RKO (cell line): ENCODE measurements around the gene ABCA7.

ENCODE experiments used
- DNase-seq: peaks from one replicate; pipeline ENCODE4 v3.0.0-alpha.2; 2016; ENCODE audit warnings: low spot score

ABCA7 gene

DNA sequence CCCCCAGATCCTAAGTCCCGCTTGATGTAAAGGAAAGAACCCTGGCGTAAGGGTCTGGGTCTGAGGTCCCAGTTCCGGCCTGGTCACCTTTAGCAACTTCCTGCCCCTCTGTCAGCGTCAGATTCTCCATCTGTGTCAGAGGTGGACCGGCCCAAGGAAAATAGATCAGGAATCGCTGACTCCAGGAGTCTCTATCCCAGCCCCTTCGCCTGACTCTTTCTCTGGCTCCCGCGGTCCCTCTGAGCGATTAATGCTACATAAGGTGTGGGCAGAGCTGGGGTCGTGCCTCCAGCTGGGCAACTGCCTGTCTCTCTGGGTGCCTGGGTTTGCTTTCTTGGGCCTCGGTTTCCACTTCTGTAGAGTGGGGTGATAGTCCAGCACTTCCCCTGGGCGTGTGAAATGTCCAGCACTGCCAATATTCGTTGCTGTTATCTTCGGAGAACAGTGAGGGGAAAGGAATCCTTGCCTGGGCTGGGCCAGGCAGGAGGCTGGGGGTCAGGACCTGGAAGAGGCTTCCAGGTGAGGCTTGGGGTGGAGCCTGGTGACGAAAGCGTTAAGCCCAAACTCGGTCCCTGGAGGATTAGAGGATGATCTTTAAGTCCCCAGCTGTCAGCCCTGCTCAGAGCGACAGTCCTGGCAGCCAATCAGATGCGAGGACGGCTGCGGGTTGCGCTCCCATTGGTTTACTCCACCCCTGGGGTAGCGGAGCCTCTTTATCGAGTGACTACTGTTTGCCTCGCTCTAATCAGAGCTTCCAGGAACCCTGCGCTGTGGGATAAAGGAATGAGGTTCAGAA lies 767 bp downstream of the ABCA7 start:
- peak; percentile 93 for DNase-seq

DNA sequence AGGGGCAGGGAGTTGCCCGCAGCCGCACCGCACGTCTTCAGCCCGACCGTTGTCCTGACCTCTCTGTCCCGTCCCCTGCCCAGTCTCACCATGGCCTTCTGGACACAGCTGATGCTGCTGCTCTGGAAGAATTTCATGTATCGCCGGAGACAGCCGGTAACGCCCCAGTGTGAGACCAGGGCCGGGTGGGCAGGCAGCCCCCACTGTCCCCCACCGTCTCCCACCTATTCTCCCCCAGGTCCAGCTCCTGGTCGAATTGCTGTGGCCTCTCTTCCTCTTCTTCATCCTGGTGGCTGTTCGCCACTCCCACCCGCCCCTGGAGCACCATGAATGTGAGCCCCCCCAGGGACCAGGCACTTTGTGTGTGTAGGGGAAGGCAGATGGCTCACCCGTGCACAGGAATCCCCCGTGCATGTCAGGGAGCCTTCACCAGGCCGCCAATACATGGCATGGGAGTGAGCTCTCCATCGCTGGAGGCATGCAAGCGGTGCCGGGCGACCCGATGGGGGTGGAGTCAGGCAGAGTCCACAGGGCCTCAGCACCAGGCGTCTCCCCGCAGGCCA lies 1.4 kb downstream of the ABCA7 start:
- DNase-seq: no peak

DNA sequence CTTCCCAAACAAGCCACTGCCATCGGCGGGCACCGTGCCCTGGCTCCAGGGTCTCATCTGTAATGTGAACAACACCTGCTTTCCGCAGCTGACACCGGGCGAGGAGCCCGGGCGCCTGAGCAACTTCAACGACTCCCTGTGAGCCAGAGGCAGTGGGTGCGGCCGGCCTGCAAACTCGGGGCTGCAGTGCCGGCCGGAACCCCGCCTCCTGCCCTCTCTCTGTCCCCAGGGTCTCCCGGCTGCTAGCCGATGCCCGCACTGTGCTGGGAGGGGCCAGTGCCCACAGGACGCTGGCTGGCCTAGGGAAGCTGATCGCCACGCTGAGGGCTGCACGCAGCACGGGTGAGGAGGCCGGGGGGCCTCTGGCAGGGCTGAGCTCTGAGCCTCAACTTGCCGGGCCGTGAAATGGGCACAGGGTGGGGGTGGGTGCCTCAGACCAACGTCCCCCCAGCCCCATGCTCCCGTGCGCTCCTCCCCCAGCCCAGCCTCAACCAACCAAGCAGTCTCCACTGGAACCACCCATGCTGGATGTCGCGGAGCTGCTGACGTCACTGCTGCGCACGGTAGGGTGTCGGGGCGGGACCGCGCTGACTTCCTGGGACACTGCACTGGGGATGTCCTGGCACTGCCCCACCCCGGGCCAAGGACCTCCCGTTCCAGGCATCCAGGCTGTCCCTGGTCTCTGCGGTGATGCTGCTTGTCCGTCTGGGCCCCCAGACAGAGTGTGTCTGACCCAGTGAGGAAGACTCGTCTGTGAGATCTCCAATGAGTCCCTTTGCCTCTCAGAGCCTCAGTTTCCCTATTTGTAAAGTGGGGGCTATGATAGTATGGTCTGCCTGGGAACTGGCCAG lies 2.2 kb downstream of the ABCA7 start:
- DNase-seq: no peak

DNA sequence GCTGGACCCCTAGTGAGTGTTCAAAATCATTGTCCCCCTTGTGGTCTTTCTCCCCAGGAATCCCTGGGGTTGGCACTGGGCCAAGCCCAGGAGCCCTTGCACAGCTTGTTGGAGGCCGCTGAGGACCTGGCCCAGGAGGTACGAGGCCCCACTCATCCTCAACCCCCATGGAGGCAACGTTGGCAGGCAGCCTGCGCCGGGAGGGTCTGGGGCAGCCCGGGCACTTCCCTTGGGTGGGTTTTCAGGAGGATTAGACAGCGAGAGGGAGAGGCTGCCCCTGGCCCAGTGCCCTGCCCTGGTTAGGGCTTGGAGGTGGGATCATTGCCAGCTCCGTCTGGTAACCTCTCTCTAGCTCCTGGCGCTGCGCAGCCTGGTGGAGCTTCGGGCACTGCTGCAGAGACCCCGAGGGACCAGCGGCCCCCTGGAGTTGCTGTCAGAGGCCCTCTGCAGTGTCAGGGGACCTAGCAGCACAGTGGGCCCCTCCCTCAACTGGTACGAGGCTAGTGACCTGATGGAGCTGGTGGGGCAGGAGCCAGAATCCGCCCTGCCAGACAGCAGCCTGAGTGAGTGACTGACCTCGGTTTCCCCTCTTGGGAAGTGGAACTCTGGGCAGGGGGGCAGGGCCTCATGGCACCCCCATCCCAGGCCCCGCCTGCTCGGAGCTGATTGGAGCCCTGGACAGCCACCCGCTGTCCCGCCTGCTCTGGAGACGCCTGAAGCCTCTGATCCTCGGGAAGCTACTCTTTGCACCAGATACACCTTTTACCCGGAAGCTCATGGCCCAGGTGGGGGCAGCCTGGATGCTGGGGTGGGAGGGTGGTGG lies 3.0 kb downstream of the ABCA7 start:
- no peak for DNase-seq

DNA sequence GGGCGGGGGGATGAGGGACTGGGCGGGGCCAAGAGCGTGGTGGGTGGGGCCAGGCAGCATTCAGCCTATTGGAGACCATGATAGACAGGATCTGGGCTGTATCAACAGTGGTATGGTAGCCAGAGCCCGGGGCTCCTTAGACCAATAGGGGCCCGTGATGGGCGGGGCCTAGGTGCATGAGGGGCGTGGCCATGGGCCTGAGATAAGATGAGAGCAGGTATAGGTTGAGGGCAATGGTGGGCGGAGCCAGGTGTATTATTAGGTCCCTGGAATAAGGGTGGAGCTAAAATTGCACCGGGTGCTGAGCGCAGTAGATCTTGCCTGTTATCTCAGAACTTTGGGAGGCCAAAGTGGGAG lies 5.3 kb downstream of the ABCA7 start:
- DNase-seq: peak; percentile 81

DNA sequence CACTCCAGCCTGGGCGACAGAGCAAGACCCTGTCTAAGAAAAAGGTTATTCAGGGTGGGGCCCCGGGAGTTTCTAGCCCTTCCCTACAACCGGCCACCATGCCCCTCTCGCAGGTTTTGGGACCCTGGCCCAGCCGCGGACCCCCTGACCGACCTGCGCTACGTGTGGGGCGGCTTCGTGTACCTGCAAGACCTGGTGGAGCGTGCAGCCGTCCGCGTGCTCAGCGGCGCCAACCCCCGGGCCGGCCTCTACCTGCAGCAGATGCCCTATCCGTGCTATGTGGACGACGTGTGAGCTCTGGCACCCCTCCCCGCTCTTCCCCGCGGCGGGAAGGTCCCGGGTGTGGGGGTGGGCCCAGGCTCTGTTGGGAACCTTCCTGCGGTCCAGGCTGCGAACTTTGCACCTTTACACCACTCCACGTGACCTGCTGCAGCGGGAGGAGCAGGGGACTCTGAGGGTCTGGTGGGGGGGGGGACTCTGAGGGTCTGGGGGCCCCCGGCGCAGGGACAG lies 6.3 kb downstream of the ABCA7 start:
- DNase-seq: no peak

DNA sequence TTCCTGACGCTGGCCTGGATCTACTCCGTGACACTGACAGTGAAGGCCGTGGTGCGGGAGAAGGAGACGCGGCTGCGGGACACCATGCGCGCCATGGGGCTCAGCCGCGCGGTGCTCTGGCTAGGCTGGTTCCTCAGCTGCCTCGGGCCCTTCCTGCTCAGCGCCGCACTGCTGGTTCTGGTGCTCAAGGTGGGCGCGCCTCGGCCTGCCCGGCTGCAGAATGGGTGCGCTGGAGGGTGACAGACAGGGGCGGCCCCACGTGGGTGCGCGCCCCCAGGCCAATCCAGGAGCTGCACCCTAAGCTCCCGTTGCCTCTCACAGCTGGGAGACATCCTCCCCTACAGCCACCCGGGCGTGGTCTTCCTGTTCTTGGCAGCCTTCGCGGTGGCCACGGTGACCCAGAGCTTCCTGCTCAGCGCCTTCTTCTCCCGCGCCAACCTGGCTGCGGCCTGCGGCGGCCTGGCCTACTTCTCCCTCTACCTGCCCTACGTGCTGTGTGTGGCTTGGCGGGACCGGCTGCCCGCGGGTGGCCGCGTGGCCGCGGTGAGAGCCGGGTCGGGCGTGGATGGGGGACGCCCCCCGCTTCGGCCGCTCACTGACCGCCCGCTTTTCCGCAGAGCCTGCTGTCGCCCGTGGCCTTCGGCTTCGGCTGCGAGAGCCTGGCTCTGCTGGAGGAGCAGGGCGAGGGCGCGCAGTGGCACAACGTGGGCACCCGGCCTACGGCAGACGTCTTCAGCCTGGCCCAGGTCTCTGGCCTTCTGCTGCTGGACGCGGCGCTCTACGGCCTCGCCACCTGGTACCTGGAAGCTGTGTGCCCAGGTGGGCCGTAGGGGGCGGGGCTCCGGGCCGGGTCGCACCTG lies 7.2 kb downstream of the ABCA7 start:
- no peak for DNase-seq

DNA sequence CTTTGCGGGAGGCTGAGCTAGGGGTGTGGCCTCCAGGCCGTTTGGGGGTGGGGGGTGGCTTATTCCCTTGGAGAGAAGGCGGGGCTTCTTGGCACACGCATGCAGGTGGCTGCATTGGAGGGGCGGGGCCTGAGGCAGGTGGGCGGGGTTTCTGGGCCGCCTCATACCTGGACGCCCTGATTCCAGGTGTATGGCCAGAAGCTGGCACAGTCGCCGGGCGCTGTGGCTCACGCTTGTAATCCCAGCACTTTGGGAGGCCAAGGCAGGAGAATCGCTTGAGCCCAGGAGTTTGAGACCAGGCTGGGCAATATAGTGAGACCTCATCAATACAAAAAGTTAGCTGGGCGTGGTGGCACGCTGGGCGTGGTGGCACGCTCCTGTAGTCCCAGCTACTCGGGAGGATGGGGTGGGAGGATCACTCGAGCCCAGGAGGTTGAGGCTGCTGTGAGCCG lies 7.8 kb downstream of the ABCA7 start:
- no peak for DNase-seq

DNA sequence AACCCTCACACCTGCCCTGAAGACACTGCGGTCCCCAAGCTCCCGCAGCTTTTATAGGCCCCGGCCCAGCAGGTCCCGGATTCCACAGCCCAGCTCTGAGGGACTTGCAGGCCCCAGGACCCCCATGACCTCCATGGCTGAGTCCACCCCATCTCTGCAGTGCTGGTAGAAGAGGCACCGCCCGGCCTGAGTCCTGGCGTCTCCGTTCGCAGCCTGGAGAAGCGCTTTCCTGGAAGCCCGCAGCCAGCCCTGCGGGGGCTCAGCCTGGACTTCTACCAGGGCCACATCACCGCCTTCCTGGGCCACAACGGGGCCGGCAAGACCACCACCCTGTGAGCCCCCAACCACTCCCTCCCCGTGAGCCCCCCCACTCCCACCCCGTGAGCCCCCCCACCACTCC lies 9.2 kb downstream of the ABCA7 start:
- no peak for DNase-seq

DNA sequence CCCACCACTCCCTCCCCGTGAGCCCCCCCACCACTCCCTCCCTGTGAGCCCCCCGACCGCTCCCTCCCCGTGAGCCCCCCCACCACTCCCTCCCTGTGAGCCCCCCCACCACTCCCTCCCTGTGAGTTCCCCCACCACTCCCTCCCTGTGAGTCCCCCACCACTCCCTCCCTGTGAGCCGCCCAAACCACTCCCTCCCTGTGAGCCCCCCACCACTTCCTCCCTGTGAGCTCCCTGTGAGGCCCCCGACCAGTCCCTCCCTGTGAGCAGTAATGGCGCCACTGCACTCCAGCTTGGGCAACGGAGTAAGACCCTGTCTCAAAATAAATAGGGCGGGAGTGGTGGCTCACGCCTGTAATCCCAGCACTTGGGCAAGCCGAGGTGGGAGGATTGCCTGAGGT lies 9.9 kb downstream of the ABCA7 start:
- no peak for DNase-seq

DNA sequence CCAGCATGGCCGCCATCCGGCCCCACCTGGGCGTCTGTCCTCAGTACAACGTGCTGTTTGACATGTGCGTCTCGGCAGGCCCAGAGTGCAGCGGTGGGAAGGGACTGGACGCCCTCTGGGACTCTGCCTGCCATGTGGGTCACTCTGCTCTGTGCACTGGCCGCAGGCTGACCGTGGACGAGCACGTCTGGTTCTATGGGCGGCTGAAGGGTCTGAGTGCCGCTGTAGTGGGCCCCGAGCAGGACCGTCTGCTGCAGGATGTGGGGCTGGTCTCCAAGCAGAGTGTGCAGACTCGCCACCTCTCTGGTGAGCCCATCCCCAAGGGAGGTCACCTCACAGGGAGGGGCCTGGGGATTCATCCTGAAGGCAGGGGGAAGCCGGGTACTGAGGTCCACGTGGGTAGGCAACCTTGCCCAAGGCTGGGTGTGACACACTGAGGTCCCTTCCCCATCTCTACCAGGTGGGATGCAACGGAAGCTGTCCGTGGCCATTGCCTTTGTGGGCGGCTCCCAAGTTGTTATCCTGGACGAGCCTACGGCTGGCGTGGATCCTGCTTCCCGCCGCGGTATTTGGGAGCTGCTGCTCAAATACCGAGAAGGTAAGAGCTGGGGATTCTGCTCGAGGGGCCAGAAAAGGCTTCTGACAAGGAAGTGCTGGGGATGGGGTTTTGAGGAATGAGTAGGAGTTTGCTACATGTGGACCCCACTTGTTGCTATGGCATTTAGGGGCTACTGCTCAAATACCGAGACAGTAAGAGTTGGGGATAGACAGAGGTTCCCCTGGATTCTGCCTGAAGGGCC lies 11.3 kb downstream of the ABCA7 start:
- DNase-seq: no peak

DNA sequence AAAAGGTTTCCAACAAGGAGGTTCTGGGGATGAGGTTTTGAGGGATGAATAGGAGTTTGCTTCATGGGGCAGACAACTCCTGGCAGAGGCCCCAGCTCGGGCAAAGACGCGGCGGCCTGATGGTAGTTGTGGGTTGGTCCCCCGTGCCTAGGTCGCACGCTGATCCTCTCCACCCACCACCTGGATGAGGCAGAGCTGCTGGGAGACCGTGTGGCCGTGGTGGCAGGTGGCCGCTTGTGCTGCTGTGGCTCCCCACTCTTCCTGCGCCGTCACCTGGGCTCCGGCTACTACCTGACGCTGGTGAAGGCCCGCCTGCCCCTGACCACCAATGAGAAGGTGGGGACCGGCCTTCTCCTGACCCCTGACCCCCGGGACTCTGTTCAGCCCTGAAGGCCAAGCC lies 11.9 kb downstream of the ABCA7 start:
- DNase-seq: no peak

DNA sequence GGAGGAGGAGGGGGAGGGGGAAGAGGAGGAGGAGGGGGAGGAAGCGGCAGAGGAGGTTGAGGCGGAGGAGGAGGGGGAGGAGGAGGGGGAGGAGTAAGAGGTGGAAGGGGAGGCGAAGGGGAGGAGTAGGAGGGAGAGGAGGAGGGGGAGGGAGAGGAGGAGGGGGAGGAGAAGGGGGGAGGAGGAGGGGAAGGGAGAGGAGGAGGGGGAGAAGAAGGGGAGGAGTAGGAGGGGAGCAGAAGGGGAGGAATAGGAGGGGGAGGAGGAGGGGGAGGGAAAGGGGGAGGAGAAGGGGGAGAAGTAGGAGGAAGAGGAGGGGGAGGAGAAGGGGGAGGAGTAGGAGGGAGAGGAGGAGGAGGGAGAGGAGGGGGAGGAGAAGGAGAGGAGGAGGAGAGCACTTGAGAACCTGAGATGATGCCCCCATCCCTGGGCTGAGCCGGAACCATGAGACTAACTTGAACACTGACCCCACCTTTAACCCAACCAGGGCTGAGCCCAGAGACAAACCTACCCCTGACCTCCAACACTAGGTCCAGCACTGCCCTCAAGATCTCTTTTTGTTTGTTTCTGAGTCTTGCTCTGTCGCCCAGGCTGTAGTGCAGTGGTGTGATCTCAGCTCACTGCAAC lies 12.6 kb downstream of the ABCA7 start:
- no peak for DNase-seq

DNA sequence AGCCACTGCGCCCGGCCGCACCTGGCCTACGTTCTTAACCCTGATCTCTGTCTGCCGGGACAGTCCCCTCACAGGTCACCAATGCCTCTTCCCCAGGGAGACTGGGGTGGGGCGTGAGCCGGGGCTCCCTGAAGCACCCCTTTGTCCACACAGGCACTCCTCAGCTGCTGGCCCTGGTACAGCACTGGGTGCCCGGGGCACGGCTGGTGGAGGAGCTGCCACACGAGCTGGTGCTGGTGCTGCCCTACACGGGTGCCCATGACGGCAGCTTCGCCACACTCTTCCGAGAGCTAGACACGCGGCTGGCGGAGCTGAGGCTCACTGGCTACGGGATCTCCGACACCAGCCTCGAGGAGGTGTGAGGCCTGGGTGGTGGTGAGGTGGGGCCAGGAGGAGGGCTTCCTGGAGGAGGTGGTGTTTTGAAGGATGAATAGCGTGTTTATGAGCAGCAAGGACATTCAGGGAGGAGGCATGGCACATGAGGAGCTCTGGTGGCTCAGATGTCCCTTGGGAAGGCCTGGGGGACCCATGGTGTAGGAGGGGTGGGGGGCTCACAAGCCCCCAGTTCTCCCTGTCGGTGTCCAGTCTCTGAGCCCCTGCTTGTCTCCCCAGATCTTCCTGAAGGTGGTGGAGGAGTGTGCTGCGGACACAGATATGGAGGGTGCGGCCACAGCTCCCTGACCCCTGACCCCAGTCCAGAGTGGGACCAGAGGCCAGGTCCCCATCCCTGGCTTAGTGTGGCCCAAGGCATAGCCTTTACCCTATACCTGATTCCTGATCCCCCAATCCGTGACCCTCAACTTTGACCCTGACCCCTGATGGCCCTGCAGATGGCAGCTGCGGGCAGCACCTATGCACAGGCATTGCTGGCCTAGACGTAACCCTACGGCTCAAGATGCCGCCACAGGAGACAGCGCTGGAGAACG lies 13.5 kb downstream of the ABCA7 start:
- no peak for DNase-seq

DNA sequence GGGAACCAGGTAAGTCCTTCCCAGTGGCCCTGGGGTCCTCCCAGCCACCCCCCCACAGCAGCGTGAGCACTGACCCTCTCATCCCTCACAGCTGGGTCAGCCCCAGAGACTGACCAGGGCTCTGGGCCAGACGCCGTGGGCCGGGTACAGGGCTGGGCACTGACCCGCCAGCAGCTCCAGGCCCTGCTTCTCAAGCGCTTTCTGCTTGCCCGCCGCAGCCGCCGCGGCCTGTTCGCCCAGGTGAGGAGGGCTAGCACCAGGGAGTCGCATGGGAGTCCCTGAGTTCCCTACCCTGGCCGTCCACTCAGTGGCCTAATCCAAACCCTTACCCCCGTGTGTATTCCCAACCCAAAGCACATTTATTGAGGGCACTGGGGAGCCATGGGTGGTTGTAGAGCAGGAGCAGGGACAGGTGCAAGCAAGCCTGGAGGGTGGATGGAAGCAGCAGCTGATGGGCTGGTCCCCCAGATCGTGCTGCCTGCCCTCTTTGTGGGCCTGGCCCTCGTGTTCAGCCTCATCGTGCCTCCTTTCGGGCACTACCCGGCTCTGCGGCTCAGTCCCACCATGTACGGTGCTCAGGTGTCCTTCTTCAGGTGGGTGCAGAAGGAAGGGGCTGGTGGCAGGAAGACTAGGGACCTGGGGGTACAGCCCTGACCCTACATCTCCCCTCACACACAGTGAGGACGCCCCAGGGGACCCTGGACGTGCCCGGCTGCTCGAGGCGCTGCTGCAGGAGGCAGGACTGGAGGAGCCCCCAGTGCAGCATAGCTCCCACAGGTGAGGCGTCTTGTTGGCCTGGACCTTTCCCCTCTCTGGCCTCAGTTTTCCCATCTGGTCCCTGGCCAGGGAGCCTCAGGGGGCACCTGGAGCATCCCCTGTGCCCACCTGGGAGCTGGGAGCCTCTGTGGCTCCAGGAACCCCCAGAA lies 14.5 kb downstream of the ABCA7 start:
- no peak for DNase-seq

DNA sequence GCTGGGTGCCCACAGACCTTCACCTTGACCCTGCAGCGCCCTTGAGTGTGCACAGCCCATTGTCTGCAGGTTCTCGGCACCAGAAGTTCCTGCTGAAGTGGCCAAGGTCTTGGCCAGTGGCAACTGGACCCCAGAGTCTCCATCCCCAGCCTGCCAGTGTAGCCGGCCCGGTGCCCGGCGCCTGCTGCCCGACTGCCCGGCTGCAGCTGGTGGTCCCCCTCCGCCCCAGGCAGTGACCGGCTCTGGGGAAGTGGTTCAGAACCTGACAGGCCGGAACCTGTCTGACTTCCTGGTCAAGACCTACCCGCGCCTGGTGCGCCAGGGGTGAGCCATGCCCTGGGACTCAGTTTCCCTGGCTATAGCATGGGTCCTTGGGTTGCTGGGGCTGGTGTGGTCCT lies 15.1 kb downstream of the ABCA7 start:
- no peak for DNase-seq

DNA sequence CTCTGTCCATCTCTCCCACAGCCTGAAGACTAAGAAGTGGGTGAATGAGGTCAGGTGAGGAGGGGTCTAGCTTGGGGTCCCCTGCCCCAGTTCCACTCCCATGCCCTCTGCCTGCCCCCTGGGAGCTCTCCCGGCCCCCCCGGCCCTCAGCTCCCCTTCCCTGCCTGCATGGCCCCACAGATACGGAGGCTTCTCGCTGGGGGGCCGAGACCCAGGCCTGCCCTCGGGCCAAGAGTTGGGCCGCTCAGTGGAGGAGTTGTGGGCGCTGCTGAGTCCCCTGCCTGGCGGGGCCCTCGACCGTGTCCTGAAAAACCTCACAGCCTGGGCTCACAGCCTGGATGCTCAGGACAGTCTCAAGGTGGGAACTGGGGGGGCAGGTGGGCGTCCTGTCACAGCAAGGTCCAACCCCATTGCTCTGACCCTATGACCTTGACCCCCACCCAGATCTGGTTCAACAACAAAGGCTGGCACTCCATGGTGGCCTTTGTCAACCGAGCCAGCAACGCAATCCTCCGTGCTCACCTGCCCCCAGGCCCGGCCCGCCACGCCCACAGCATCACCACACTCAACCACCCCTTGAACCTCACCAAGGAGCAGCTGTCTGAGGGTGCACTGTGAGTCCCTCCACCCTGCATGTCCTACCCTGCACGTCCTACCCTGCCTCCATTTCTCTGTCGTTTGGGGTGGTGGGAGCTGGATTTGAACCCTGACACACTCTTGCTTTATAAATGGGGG lies 16.1 kb downstream of the ABCA7 start:
- no peak for DNase-seq
